NB4 (cell line): Measurements from ENCODE around the gene CPHXL2.

Experiments
- CTCF ChIP-seq: IDR thresholded peaks from one replicate; pipeline ENCODE4 v1.5.1; 2012; ENCODE audit warnings: low read depth, low read length
- POLR2A ChIP-seq: IDR thresholded peaks from 2 replicates; pipeline ENCODE4 v1.6.1; 2011; ENCODE audit warnings: mild to moderate bottlenecking; ENCODE audit not compliant: insufficient read length; ENCODE audit errors: extremely low read depth

- no peak for TF ChIP-seq CTCF
- no peak for TF ChIP-seq POLR2A
These were observed 9.3 kb downstream of the CPHXL2 start for GRCh38 chr16:75667503-75667902.
